GM23338 (cell line): ENCODE data around the gene KLHL18. TPM values are rescaled to one million over a fixed set of nuclear protein-coding genes. Genes with fewer than 3 reads are reported as not detected.

Experiments
- ATAC-seq: fragments of 200-7000 bp; cut with Tn5 transposase; 3 replicates; pipeline ENCODE4 v1.9.1; 2020
- DNase-seq: peaks from one replicate; pipeline ENCODE4 v3.0.0-alpha.2; 2015; ENCODE audit warnings: low spot score
- H2AFZ ChIP-seq: fragments of 200-600 bp; sonication (generic); 2 replicates; pipeline ENCODE4 v1.8.0; 2016; ENCODE audit warnings: antibody characterized with exemption, mild to moderate bottlenecking, moderate library complexity
- H3F3A ChIP-seq: fragments of 200-600 bp; sonication (generic); replicated peaks from 2 replicates; pipeline ENCODE4 v1.8.0; 2017; ENCODE audit warnings: antibody characterized with exemption, mixed run types, low read depth
- H3K27ac ChIP-seq: fragments of 200-600 bp; sonication (generic); 2 replicates; pipeline ENCODE4 v1.6.1; 2016; ENCODE audit warnings: low read depth
- H3K27me3 ChIP-seq: fragments of 200-600 bp; sonication (generic); 2 replicates; pipeline ENCODE4 v1.8.0; 2016; ENCODE audit warnings: mild to moderate bottlenecking, mixed run types, moderate library complexity; ENCODE audit not compliant: insufficient read depth
- H3K36me3 ChIP-seq: fragments of 200-600 bp; sonication (generic); 2 replicates; pipeline ENCODE4 v1.8.0; 2016; ENCODE audit warnings: mild to moderate bottlenecking; ENCODE audit not compliant: insufficient read depth
- H3K4me1 ChIP-seq: fragments of 200-600 bp; sonication (generic); 2 replicates; pipeline ENCODE4 v1.8.0; 2016; ENCODE audit warnings: mild to moderate bottlenecking, moderate library complexity; ENCODE audit not compliant: insufficient read depth
- H3K4me2 ChIP-seq: fragments of 200-600 bp; sonication (generic); 2 replicates; pipeline ENCODE4 v1.7.1; 2017; ENCODE audit warnings: mixed run types
- H3K4me3 ChIP-seq: fragments of 200-600 bp; sonication (generic); 2 replicates; pipeline ENCODE4 v1.6.1; 2016; ENCODE audit warnings: mixed run types
- H3K79me2 ChIP-seq: fragments of 200-600 bp; sonication (generic); replicated peaks from 2 replicates; pipeline ENCODE4 v1.8.0; 2017; ENCODE audit warnings: mild to moderate bottlenecking; ENCODE audit not compliant: insufficient read depth
- H3K9me2 ChIP-seq: fragments of 200-600 bp; sonication (generic); 2 replicates; pipeline ENCODE4 v1.8.0; 2017; ENCODE audit not compliant: insufficient read depth
- H4K20me1 ChIP-seq: fragments of 200-600 bp; sonication (generic); replicated peaks from 2 replicates; pipeline ENCODE4 v1.8.0; 2017; ENCODE audit warnings: mild to moderate bottlenecking; ENCODE audit not compliant: insufficient read depth
- H3K27ac Mint-ChIP-seq: 2 replicates; pipeline ENCODE4 v1.8.0; 2020; ENCODE audit warnings: inconsistent platforms, mild to moderate bottlenecking, moderate library complexity, mixed read lengths
- H3K27me3 Mint-ChIP-seq: 3 replicates; pipeline ENCODE4 v1.8.0; 2022; ENCODE audit warnings: low read depth, mild to moderate bottlenecking, moderate library complexity, mixed read lengths, inconsistent platforms; ENCODE audit not compliant: insufficient read depth, poor library complexity
- H3K36me3 Mint-ChIP-seq: 3 replicates; pipeline ENCODE4 v1.8.0; 2021; ENCODE audit warnings: low read depth, mild to moderate bottlenecking, inconsistent platforms, moderate library complexity, mixed read lengths
- H3K4me1 Mint-ChIP-seq: 3 replicates; pipeline ENCODE4 v1.8.0; 2020; ENCODE audit warnings: mild to moderate bottlenecking, inconsistent platforms, mixed read lengths
- H3K4me3 Mint-ChIP-seq: 3 replicates; pipeline ENCODE4 v1.8.0; 2021; ENCODE audit warnings: moderate library complexity, mild to moderate bottlenecking, inconsistent platforms, mixed read lengths
- H3K9me3 Mint-ChIP-seq: 3 replicates; pipeline ENCODE4 v1.8.0; 2020; ENCODE audit warnings: moderate library complexity, mild to moderate bottlenecking, inconsistent platforms, mixed read lengths
- CREB1 ChIP-seq: fragments of 250-450 bp; sonication (Bioruptor Pico); IDR thresholded peaks from 2 replicates; pipeline ENCODE4 v1.5.0; 2020; ENCODE audit warnings: low read depth, mild to moderate bottlenecking, moderate library complexity
- CTCF ChIP-seq, 2 experiments: fragments of 200-600 bp in 1 of 2; sonication (generic) in 1 of 2; conservative IDR thresholded peaks; 2 replicates each; pipeline versions ENCODE4 v1.5.1 to v1.6.1; 2016 to 2017; ENCODE audit warnings: antibody characterized with exemption in 2 of 2, low read depth in 2 of 2, mild to moderate bottlenecking in 2 of 2, moderate library complexity in 1 of 2
- EZH2 ChIP-seq: fragments of 200-600 bp; sonication (generic); IDR thresholded peaks from one replicate; pipeline ENCODE4 v1.8.0; 2017; ENCODE audit warnings: antibody characterized with exemption, mild to moderate bottlenecking, low read depth; ENCODE audit not compliant: unreplicated experiment
- EZH2phosphoT487 ChIP-seq: fragments of 200-600 bp; sonication (generic); IDR thresholded peaks from one replicate; pipeline ENCODE4 v1.8.1; 2018; ENCODE audit warnings: antibody characterized with exemption; ENCODE audit not compliant: unreplicated experiment
- JUNB ChIP-seq: IDR thresholded peaks from one replicate; pipeline ENCODE4 v1.6.1; 2016; ENCODE audit warnings: antibody characterized with exemption; ENCODE audit not compliant: unreplicated experiment
- NANOG ChIP-seq: IDR thresholded peaks from 2 replicates; pipeline ENCODE4 v1.6.1; 2016; ENCODE audit warnings: antibody characterized with exemption, borderline replicate concordance
- POLR2AphosphoS5 ChIP-seq: IDR thresholded peaks from 2 replicates; pipeline ENCODE4 v1.6.1; 2016; ENCODE audit warnings: antibody characterized with exemption, low read depth
- REST ChIP-seq: IDR thresholded peaks from one replicate; pipeline ENCODE4 v1.6.1; 2018; ENCODE audit warnings: antibody characterized with exemption; ENCODE audit not compliant: unreplicated experiment
- STAT1 ChIP-seq: IDR thresholded peaks from one replicate; pipeline ENCODE4 v1.6.1; 2016; ENCODE audit warnings: antibody characterized with exemption; ENCODE audit not compliant: unreplicated experiment
- ZNF114 ChIP-seq: fragments of 250-450 bp; sonication (Bioruptor Pico); IDR thresholded peaks from 2 replicates; pipeline ENCODE4 v1.5.0; 2020; ENCODE audit warnings: mild to moderate bottlenecking, moderate library complexity
- ZNF331 ChIP-seq: fragments of 250-450 bp; sonication (Bioruptor Pico); IDR thresholded peaks from 2 replicates; pipeline ENCODE4 v1.5.0; 2020; ENCODE audit warnings: low read depth, mild to moderate bottlenecking, moderate library complexity
- ZNF462 ChIP-seq: fragments of 250-450 bp; sonication (Bioruptor Pico); IDR thresholded peaks from 2 replicates; pipeline ENCODE4 v1.5.0; 2020; ENCODE audit warnings: mild to moderate bottlenecking, moderate library complexity
- polyA plus RNA-seq: library from polyadenylated mRNA; unstranded; fragments of >200 nt; fragmentation: Nextera tagmentation; extraction: Ambion mirVana; gene quantifications from 2 replicates; pipeline ENCODE4 v1.2.1, GENCODE V29; 2016
- total RNA-seq: library from RNA; depleted of rRNA; stranded (reverse); fragments of >200 nt; shearing (Covaris generic); gene quantifications from 2 replicates; pipeline ENCODE4 v1.2.3, GENCODE V29; 2014
- TF ChIP-seq, protein P1 (sequence below): IDR thresholded peaks from 2 replicates; pipeline ENCODE4 v1.6.1; 2016; ENCODE audit warnings: antibody characterized with exemption

KLHL18 gene
- total and polyA plus RNA-seq, 2 experiments from 2014 or later: 11.3 to 18.1 TPM

- Histone ChIP-seq H4K20me1 (peaks cover 6% of the 10 kb centered on the region; the same call in 1 of the 2 replicates), H3K4me1 (0 out of 2 replicates have a peak, but pooled peaks cover 3% of the 10 kb centered on the region), H2AFZ (no peak overlapping the region), H3K4me2 (no peak overlapping the region), H3K27me3 (no peaks in the 10 kb centered on the region), H3K9me2 (no peaks in the 10 kb centered on the region), H3K36me3 (peaks cover 4% of the 10 kb centered on the region; the same call in 1 of the 2 replicates), H3F3A (no peaks in the 10 kb centered on the region), H3K79me2 (peaks cover 37% of the 10 kb centered on the region), H3K27ac (no peak overlapping the region), H3K4me3 (no peak overlapping the region)
- Mint-ChIP-seq H3K27ac (no peak overlapping the region), H3K4me3 (no peak overlapping the region), H3K9me3 (peaks cover 21% of the 10 kb centered on the region), H3K27me3 (no peaks in the 10 kb centered on the region), H3K36me3 (peaks cover 58% of the 10 kb centered on the region), H3K4me1 (peaks cover 4% of the 10 kb centered on the region; the same call in 2 of the 3 replicates)
- ATAC-seq (no peak), DNase-seq (no peak)
- TF ChIP-seq STAT1: no peak
- no peak for TF ChIP-seq POLR2AphosphoS5
- no peak for TF ChIP-seq CTCF (conservative IDR thresholded peaks at IDR 0.05; ENCODE audit: low read depth in 2 of 2)
- TF ChIP-seq ZNF462 (CRISPR knock-in tag): no peak
- TF ChIP-seq ZNF114 (CRISPR knock-in tag): no peak
- no peak for TF ChIP-seq CREB1 (CRISPR knock-in tag)
- TF ChIP-seq EZH2phosphoT487: no peak
- no peak for TF ChIP-seq EZH2
- TF ChIP-seq REST: no peak
- TF ChIP-seq JUNB: no peak
- TF ChIP-seq ZNF331 (CRISPR knock-in tag): no peak
- TF ChIP-seq, protein P1, sequence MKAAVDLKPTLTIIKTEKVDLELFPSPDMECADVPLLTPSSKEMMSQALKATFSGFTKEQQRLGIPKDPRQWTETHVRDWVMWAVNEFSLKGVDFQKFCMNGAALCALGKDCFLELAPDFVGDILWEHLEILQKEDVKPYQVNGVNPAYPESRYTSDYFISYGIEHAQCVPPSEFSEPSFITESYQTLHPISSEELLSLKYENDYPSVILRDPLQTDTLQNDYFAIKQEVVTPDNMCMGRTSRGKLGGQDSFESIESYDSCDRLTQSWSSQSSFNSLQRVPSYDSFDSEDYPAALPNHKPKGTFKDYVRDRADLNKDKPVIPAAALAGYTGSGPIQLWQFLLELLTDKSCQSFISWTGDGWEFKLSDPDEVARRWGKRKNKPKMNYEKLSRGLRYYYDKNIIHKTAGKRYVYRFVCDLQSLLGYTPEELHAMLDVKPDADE: no peak
- TF ChIP-seq NANOG: no peak
Measured at GRCh38 chr3:47306022-47306421, 23.3 kb downstream of the KLHL18 start.
